GF-D8 (cell line): ENCODE results near the gene PTGIS.
"Not testable (repeated sequence)": the region's sequence is repeated elsewhere in the genome, so short reads cannot be mapped to it uniquely, and the experiment has no call there.

ENCODE experiments used
- DNase-seq: peaks from one replicate; lab custom pipeline; 2025; lab: John Stamatoyannopoulos, UW

The PTGIS gene

DNA sequence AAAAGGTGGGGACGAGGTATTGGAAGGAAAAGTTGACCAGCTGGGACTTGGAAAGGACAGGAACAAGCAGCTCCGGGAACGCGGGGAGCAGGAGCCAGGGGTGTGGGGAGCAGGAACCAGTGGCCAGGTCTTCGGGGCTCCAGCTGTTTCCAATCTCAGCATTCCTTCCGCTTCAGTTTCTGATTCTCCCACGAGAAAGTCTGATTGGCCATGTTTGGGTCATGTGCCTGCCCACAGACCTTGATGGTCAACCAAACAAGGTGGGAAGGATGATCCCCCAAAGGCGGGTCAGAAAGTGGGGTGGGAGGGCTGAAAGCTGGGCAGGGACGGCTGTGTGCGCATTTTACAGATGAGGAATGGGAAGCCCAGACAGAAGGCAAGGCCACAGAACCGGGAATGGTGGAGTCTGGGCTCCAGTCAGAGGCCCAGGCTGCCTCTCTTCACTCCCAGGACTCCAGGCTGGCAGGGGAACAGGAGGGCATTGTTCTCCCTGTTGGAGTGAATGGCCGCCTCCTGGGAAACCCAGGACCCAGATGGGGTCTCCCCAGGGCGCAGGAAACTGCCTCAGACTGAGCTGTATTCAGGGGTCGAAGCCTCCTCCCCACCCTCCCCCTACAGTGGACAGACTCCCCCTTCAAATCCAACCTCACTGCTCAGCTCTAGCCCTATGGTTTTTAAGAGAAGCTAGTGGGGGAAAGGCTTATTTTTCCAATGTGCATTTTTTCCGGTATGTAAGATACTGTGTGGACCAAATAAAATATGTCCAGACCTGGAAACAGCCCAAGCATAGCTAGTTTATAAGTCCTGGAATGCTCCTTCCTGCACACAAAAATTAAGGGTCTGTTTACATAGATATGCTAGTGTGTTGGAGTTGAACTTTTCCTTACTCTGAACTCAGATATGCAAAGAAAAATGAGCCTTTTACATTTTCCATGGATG is 12.2 kb upstream of the PTGIS start:
- no peak for DNase-seq

DNA sequence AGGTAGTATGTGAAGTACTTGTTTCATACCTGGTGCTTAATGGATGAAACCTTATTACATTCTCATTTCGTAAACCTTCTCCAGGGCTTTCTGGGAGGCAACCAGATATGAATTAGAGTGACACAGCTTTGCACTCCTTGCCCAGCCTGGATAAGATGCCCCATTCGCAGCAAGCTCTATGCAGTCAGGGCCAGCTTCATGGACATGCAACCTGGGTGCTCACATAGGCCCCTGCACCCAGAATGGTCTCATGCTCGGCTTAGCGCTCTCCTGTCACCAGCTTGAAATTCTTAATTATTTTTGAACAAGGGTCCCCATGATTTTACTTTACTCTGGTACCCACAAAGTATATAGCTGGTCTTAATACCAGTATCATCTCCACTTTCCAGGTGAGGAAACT is 11.3 kb upstream of the PTGIS start:
- no peak for DNase-seq

- DNase-seq, result no peak
Measured at GRCh38 chr20:49578436-49578835, 10.5 kb upstream of the PTGIS start.

- DNase-seq, result no peak
Measured at GRCh38 chr20:49575551-49576060, 7.7 kb upstream of the PTGIS start.

DNA sequence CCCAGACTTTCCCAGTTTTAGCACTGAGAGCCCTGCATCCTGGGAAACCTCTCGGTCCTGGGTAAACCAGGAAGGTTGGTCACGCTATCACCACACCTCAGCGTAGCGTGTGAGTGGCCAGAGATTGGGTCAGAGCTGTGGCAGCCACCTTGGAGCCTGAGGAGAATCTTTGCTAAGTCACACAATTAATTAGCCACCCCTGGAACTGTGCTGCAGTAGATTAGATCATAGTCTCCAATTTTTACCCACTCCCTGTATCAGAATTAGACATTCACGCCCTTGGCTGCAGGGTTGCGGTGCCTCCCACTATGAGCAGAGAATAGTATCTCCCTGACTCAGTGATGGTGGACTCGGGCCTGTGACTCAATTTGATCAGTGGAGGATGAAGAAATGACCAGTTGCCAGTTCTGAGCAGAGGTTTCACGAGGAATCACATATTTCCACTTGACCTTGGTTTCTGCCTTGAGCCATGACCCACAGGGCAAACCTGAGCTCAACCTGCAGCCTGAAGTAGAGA is 6.0 kb upstream of the PTGIS start:
- no peak for DNase-seq

- DNase-seq, result no peak
Measured at GRCh38 chr20:49572857-49573256, 4.9 kb upstream of the PTGIS start.

DNA sequence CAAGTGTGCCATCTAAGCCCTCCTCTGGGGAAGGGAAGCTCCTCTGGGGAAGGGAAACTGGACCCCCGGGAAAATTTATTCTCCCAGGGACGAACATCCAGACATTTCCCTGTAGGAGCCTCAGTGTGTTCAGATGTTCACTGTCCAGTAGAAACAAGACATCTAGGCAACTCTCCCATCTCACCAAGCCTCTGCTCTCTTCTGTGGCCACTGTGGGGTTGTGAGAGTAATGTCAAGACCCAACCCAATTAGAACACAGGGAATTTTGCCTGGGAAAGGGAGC is 3.6 kb upstream of the PTGIS start:
- no peak for DNase-seq

DNA sequence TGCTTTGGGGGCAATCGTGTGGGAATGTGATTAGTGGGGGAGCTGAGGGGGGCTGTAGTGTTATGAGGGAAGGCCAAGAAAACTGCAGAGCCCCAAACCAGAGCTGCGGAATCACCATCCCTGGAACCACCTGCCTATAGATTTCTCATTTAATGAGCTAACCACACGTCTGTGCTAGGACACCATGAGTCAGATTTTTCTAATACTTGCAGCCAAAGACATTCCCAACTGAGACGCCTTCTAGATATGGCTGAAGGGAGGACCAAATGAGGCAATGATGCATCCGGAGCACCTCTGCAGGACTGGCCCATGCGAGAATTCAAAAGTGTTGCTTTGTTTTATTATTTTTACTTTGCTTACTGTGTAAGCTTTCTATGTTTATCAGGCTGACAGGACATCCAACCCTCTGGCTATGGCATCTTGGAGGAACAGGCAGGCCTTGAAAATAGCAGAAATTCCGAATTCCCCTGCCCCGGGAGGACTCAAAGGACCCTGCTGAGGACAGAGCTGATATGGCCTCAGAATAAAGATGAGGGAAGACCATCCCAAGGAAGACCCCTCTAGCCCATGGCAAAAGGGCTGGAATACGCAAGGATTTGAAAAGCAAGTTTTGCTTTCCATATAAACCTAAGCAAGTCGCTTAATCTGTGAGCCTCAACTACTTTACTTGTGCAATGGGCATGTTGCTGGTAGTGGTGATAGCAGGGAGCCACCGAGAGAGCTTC is 3.1 kb upstream of the PTGIS start:
- no peak for DNase-seq

DNA sequence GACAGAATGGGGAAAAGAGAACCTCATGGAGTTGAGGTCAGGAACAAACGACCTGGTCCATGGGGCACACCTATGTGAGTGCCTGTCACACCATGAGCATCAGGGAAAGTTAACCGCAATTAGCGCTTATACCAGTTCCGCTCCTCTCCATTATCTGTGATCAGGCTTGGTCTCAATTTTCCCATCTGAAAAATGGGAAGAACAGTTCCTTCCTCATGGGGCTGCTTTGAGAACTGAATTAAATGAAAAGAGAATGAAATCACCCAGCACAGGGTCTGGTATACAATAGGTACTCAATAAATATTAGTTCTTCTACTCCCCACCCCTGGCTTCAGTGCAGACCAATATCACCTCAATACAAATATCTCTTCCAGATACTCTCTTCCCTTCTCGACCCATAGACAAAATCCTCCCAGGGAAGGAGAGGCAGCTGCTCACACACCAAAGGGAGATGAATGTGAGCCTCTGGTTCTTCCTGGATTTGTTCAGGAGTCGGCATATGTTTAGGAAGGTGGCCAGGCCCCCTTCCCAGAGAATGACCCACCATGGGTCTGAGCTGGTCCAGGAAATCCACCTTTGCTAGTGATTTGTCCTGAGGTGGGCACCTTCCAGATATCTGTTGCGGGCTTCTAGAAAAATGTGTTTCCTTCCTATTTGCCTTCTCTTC is 2.4 kb upstream of the PTGIS start:
- DNase-seq, result no peak

- no peak for DNase-seq
Measured at GRCh38 chr20:49569411-49570115, 1.6 kb upstream of the PTGIS start.

GRCh38 chr20:49568278-49569151 is 578 bp upstream of the PTGIS start:
- DNase-seq, result no peak

DNA sequence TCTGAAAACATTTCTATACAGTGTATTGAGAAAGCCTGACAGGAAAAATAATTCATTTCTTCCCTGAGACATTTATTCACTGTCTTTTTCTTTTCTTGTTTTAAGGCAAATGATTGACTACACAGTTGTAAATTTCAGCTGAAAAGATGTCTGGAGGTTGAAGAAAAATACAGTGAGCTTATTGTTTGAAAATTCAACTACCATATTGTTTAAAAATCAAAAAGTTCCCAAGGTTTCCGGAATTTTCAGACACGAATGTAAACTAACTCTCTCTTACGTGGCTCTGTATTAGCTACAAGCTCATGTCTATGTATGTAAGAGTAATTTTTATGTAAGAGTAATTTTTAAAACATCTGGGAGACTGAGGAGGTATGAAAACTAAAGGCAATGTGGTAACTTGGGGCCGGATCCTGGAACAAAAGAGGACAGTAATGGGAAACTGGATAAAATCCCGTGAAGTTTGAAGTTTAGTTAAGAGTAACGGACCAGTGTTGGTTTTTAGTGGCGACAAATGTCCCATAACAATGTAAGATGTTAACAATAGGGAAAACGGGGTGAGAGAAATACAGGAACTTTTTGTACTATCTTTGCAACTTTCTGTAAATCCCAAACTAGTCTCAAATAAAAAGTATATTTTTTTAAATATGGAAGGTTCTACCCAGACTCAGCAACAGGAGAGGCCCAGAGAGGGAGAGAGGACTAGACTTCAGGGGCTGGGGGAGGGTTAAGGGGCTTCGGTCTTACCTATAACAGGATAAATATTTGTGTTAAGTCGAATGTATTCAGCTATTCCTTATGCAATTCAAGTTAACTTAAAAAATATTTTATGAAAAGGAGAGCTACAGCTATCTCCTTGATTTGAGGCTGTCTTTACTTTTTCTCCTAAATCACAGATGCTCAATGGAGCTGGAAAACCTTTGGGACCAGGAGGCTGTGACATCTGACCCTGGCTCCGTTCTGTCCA is 1.3 kb downstream of the PTGIS start:
- DNase-seq, result no peak

DNA sequence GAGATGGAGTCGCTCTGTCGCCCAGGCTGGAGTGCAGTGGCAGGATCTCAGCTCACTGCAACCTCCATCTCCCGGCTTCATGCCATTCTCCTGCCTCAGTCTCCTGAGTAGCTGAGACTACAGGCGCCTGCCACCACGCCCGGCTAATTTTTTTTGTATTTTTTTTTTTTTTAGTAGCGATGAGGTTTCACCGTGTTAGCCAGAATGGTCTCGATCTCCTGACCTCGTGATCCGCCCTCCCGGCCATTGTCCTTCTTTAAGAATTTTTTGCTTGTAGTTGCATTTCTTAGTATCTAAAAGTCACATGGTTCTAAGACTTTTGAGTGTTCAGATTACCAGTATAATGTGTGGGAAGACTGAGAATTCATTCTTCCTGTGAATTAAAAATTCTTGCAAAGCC is 2.9 kb downstream of the PTGIS start:
- not testable (repeated sequence) for DNase-seq

- DNase-seq, result no peak
Measured at GRCh38 chr20:49563015-49563980, 4.6 kb downstream of the PTGIS start.

- DNase-seq, result no peak
Measured at GRCh38 chr20:49562311-49563014, 5.5 kb downstream of the PTGIS start.

GRCh38 chr20:49561806-49562205 is 6.1 kb downstream of the PTGIS start:
- no peak for DNase-seq

- DNase-seq, result no peak
Measured at GRCh38 chr20:49561256-49561655, 6.7 kb downstream of the PTGIS start.

GRCh38 chr20:49560646-49561045 is 7.3 kb downstream of the PTGIS start:
- no peak for DNase-seq
